Measurements from ENCODE around the gene LRMDA. TPM values are rescaled to one million over a fixed set of nuclear protein-coding genes. Genes with fewer than 3 reads are reported as not detected.

The LRMDA gene
- total RNA-seq, 3 donors from 2014 or later (not counting 1 experiment from before 2014, with no cell fraction given) = 1.4 to 2.4 (median 2.1) TPM

- 85% methylated on average over 2 of the region's 2 CpGs for WGBS (ENCODE audit: insufficient coverage)
- Histone ChIP-seq H3K27ac (ENCODE audit: low read length) (no peak overlapping the region), H3K36me3 (ENCODE audit: control insufficient read depth, insufficient read depth, low read length) (no peaks in the 10 kb centered on the region), H3K4me3 (ENCODE audit: low read length) (no peak overlapping the region), H3K27me3 (ENCODE audit: control insufficient read depth, insufficient read depth, low read length) (no peaks in the 10 kb centered on the region), H3K4me1 (ENCODE audit: control insufficient read depth, insufficient read depth, low read length) (no peaks in the 10 kb centered on the region), H3K9me3 (ENCODE audit: control insufficient read depth, insufficient read depth, low read length) (no peaks in the 10 kb centered on the region)
- DNase-seq (no peak), ATAC-seq (no peak)
- Mint-ChIP-seq H3K4me3 (no peak overlapping the region), H3K36me3 (no peaks in the 10 kb centered on the region), H3K9me3 (peaks cover 5 to 6% of the 10 kb centered on the region in 2 donors), H3K27me3 (ENCODE audit: low read depth in 2 of 2) (peaks cover 0 to 10% of the 10 kb centered on the region in 2 donors), H3K4me1 (peaks cover 0 to 3% of the 10 kb centered on the region in 2 donors), H3K27ac (no peak overlapping the region)
- TF ChIP-seq CTCF (IDR thresholded peaks at IDR 0.05) = no peak
- intact Hi-C loops (cut with micrococcal nuclease) = no loop called here
Observed at GRCh38 chr10:76333326-76333725, 901.9 kb downstream of the LRMDA start.

DNA sequence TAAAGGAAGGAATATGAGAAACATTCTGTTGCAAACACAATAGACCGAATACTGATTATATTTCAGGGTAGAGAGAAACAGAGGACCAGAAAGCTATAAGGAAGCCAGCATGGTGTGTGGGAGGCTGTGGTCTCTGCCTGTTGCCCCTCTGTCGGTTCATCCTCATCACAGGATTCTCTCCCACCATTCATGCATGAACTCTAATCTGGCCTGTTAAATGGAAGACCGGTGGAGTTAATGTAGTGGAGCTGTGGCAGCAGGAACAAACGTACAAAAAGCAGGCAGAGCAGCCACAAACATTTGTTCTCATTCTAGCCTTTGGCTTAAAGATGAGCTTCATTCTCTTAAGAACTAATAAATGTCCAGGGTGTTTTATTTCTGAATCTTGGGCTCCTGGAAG, 902.4 kb downstream of the LRMDA start:
- Histone ChIP-seq H3K4me3 (ENCODE audit: low read length) (no peak overlapping the region), H3K27ac (ENCODE audit: low read length) (no peak overlapping the region), H3K4me1 (ENCODE audit: control insufficient read depth, insufficient read depth, low read length) (no peaks in the 10 kb centered on the region), H3K27me3 (ENCODE audit: control insufficient read depth, insufficient read depth, low read length) (no peaks in the 10 kb centered on the region), H3K9me3 (ENCODE audit: control insufficient read depth, insufficient read depth, low read length) (no peaks in the 10 kb centered on the region), H3K36me3 (ENCODE audit: control insufficient read depth, insufficient read depth, low read length) (no peaks in the 10 kb centered on the region)
- no peak for TF ChIP-seq CTCF (IDR thresholded peaks at IDR 0.05)
- intact Hi-C loops (cut with micrococcal nuclease) = no loop called here
- peaks cover 5 to 6% of the 10 kb centered on the region in 2 donors for H3K9me3 Mint-ChIP-seq
- peaks cover 0 to 10% of the 10 kb centered on the region in 2 donors for H3K27me3 Mint-ChIP-seq (ENCODE audit: low read depth in 2 of 2)
- WGBS (ENCODE audit: insufficient coverage) = 96% methylated on average over 3 of the region's 4 CpGs
- DNase-seq (no peak), ATAC-seq (no peak)
- no peak overlapping the region for H3K27ac Mint-ChIP-seq
- H3K4me1 Mint-ChIP-seq = peaks cover 0 to 3% of the 10 kb centered on the region in 2 donors
- H3K4me3 Mint-ChIP-seq = no peak overlapping the region
- H3K36me3 Mint-ChIP-seq = no peaks in the 10 kb centered on the region

DNA sequence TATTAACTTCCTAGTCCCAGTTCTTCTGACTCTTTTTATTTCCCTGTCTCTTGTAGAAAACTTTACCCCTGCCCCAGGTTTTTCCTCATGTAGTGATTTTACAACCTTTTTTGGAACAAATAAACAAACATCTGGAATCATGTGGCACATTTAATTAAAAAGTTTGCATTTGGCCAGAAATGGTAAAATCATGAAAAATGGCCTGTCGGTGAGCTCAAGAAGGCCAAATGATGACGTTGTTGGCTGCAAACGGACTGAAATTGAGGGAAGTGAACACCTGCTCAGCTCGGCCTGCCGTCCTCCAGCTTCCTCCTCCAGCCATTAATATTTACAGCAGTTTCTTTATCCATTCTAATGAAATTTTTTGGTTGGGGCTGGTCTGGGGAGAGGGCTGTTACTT, 902.8 kb downstream of the LRMDA start:
- H3K27ac Mint-ChIP-seq = no peak overlapping the region
- no peak overlapping the region for H3K4me3 ChIP-seq (ENCODE audit: low read length)

More for the DNA sequence above, 902.8 kb downstream of the LRMDA start:
- intact Hi-C loops (cut with micrococcal nuclease) = no loop called here
- Histone ChIP-seq H3K27me3 (ENCODE audit: control insufficient read depth, insufficient read depth, low read length) (no peaks in the 10 kb centered on the region), H3K27ac (ENCODE audit: low read length) (no peak overlapping the region), H3K4me1 (ENCODE audit: control insufficient read depth, insufficient read depth, low read length) (no peaks in the 10 kb centered on the region), H3K36me3 (ENCODE audit: control insufficient read depth, insufficient read depth, low read length) (no peaks in the 10 kb centered on the region), H3K9me3 (ENCODE audit: control insufficient read depth, insufficient read depth, low read length) (no peaks in the 10 kb centered on the region)
- DNase-seq (no peak), ATAC-seq (no peak)
- TF ChIP-seq CTCF (IDR thresholded peaks at IDR 0.05) = no peak
- Mint-ChIP-seq H3K4me1 (peaks cover 0 to 3% of the 10 kb centered on the region in 2 donors), H3K9me3 (peaks cover 5 to 6% of the 10 kb centered on the region in 2 donors), H3K27me3 (ENCODE audit: low read depth in 2 of 2) (peaks cover 0 to 10% of the 10 kb centered on the region in 2 donors), H3K36me3 (no peaks in the 10 kb centered on the region), H3K4me3 (no peak overlapping the region)
- 89% methylated on average over 5 of the region's 5 CpGs for WGBS (ENCODE audit: insufficient coverage)

Data from natural killer cell (primary cell).